Lower leg skin (tissue), 4 donors: ENCODE results near the gene CASP7. TPM values are rescaled to one million over a fixed set of nuclear protein-coding genes. Genes with fewer than 3 reads are reported as not detected.

Source experiments
- DNase-seq, 2 donors: peaks; one replicate each; pipeline ENCODE4 v3.0.0-alpha.2; 2019; ENCODE audit warnings: low spot score in 2 of 2
- H3K4me3 ChIP-seq: fragments of 200-600 bp; sonication (generic); 2 replicates; pipeline ENCODE4 v1.5.1; 2017; ENCODE audit warnings: mild to moderate bottlenecking, low read depth; ENCODE audit not compliant: poor library complexity, severe bottlenecking
- CTCF ChIP-seq, 3 donors: fragments of 450-650 bp; IDR thresholded peaks; one replicate each; pipeline ENCODE4 v1.5.1; 2016; ENCODE audit warnings: antibody characterized with exemption in 3 of 3, mild to moderate bottlenecking in 3 of 3, moderate library complexity in 2 of 3
- POLR2A ChIP-seq, 2 donors: fragments of 450-650 bp; IDR thresholded peaks; one replicate each; pipeline ENCODE4 v1.6.1; 2016 to 2017; ENCODE audit warnings: antibody characterized with exemption in 2 of 2, mild to moderate bottlenecking in 1 of 2, moderate library complexity in 1 of 2
- WGBS, 2 donors: methylation state at CpG; one replicate each; pipeline ENCODE4 v1.1.5; 2018; 5-methylcytosine and 5-hydroxymethylcytosine counted together
- intact Hi-C: fragments of 100-400 bp; cut with DNase I; formaldehyde crosslinking; loops from one replicate; pipeline ENCODE4 v1.15.0; 2023; ENCODE audit warnings: low total_unique reads
- total RNA-seq, 4 donors: library from RNA; depleted of rRNA; stranded (reverse); fragments of >200 nt; gene quantifications; one replicate each; pipeline ENCODE4 v1.1.0, GENCODE V29; 2016

The CASP7 gene
- total RNA-seq, 4 donors from 2014 or later: 18.3 to 30.8 (median 23.5) TPM

GRCh38 chr10:113752553-113752952 is 72.8 kb downstream of the CASP7 start:
- no peak overlapping the region for H3K4me3 ChIP-seq
- DNase-seq: no peak
- 37 to 71% methylated on average over 1 of the region's 1 CpG for WGBS, 2 donors
- TF ChIP-seq POLR2A (IDR thresholded peaks at IDR 0.05) (no peak), CTCF (IDR thresholded peaks at IDR 0.05) (no peak)
- intact Hi-C loops: no loop called here

- TF ChIP-seq CTCF (IDR thresholded peaks at IDR 0.05) (no peak), POLR2A (IDR thresholded peaks at IDR 0.05) (no peak)
- no peak overlapping the region for H3K4me3 ChIP-seq
- DNase-seq: no peak
- intact Hi-C loops: no loop called here
- WGBS, 2 donors: 42 to 49% methylated on average over 9 of the region's 9 CpGs
Measured at GRCh38 chr10:113753020-113753692, 73.4 kb downstream of the CASP7 start.

GRCh38 chr10:113754125-113754524 is 74.4 kb downstream of the CASP7 start:
- H3K4me3 ChIP-seq: no peak overlapping the region
- intact Hi-C loops: no loop called here
- TF ChIP-seq CTCF (IDR thresholded peaks at IDR 0.05): no peak
- TF ChIP-seq POLR2A (IDR thresholded peaks at IDR 0.05): no peak
- no peak for DNase-seq
- WGBS, 2 donors: 92 to 94% methylated on average over 3 of the region's 3 CpGs

- TF ChIP-seq POLR2A (IDR thresholded peaks at IDR 0.05) (no peak), CTCF (IDR thresholded peaks at IDR 0.05) (no peak)
Measured at GRCh38 chr10:113754768-113755167, 75.1 kb downstream of the CASP7 start.

GRCh38 chr10:113756940-113757543 is 77.3 kb downstream of the CASP7 start:
- no peak for DNase-seq
- intact Hi-C loops: no loop called here
- H3K4me3 ChIP-seq: no peak overlapping the region
- TF ChIP-seq CTCF (IDR thresholded peaks at IDR 0.05) (no peak), POLR2A (IDR thresholded peaks at IDR 0.05) (no peak)
- 88 to 96% methylated on average over 12 of the region's 12 CpGs for WGBS, 2 donors

More at GRCh38 chr10:113754768-113755167, 75.1 kb downstream of the CASP7 start:
- WGBS, 2 donors: 88 to 93% methylated on average over 9 of the region's 9 CpGs
- intact Hi-C loops: no loop called here
- H3K4me3 ChIP-seq: no peak overlapping the region
- no peak for DNase-seq
